Lung (tissue), 12 donors: Measurements from ENCODE around the gene ADI1. TPM values are rescaled to one million over a fixed set of nuclear protein-coding genes. Genes with fewer than 3 reads are reported as not detected.
A peak's percentile ranks its signal among the peaks of the same experiment; 100 is the strongest.
"Not testable (repeated sequence)": the region's sequence is repeated elsewhere in the genome, so short reads cannot be mapped to it uniquely, and the experiment has no call there.

Experiments used
- ATAC-seq: fragments of 200-7000 bp; cut with Tn5 transposase; one replicate; pipeline ENCODE4 v1.9.1; 2020; ENCODE audit warnings: moderate number of reproducible peaks; ENCODE audit not compliant: insufficient read depth, low FRiP score
- DNase-seq, 3 donors: peaks; one replicate each; pipeline ENCODE4 v3.0.0-alpha.2; 2013 to 2017
- H3K27ac ChIP-seq, 2 donors: one replicate each; pipeline ENCODE4 v1.5.1; 2013; ENCODE audit warnings: mild to moderate bottlenecking in 2 of 2, moderate library complexity in 2 of 2, control low read depth in 1 of 2, inconsistent platforms in 1 of 2, low read depth in 1 of 2, low read length in 1 of 2
- H3K27me3 ChIP-seq, 3 donors: one replicate each; pipeline ENCODE4 v1.5.1; 2013; ENCODE audit warnings: low read length in 2 of 3; ENCODE audit not compliant: control insufficient read depth in 3 of 3, insufficient read depth in 3 of 3
- H3K36me3 ChIP-seq, 4 donors: one replicate each; pipeline ENCODE4 v1.5.1; 2013; ENCODE audit warnings: low read length in 4 of 4, mild to moderate bottlenecking in 1 of 4, moderate library complexity in 1 of 4; ENCODE audit not compliant: control insufficient read depth in 4 of 4, insufficient read depth in 4 of 4
- H3K4me1 ChIP-seq, 5 donors: one replicate each; pipeline ENCODE4 v1.5.1; 2013; ENCODE audit warnings: low read length in 5 of 5, mild to moderate bottlenecking in 2 of 5, moderate library complexity in 1 of 5; ENCODE audit not compliant: control insufficient read depth in 5 of 5, insufficient read depth in 5 of 5
- H3K4me3 ChIP-seq: one replicate; pipeline ENCODE4 v1.5.1; 2013; ENCODE audit warnings: mild to moderate bottlenecking, control low read depth, moderate library complexity
- H3K9ac ChIP-seq, 2 donors: one replicate each; pipeline ENCODE4 v1.5.1; 2013; ENCODE audit warnings: low read length in 2 of 2, control low read depth in 1 of 2; ENCODE audit not compliant: insufficient read depth in 1 of 2
- H3K9me3 ChIP-seq, 4 donors: one replicate each; pipeline ENCODE4 v1.5.1; 2013; ENCODE audit warnings: low read length in 3 of 4, mild to moderate bottlenecking in 1 of 4, moderate library complexity in 1 of 4; ENCODE audit not compliant: control insufficient read depth in 4 of 4, insufficient read depth in 3 of 4
- WGBS, 2 donors: extraction: QIAGEN DNeasy Blood & Tissue Kit; methylation state at CpG; one replicate each; pipeline ENCODE4 v1.1.7; 2013; 5-methylcytosine and 5-hydroxymethylcytosine counted together
- polyA plus RNA-seq, 2 donors: library from polyadenylated mRNA; stranded (reverse); fragments of 200-250 nt; gene quantifications; one replicate each; pipeline ENCODE4 v1.2.1, GENCODE V29; 2013
- total RNA-seq, 2 donors: library from RNA; depleted of rRNA in 1 of 2; stranded (reverse); fragments of >200 nt in 1 of 2; gene quantifications; one replicate each; pipeline ENCODE4 v1.2.1, GENCODE V29; 2014 to 2021
- TF ChIP-seq, protein P1 (sequence below): IDR thresholded peaks from 2 replicates; pipeline ENCODE4 v1.5.1; 2012; ENCODE audit warnings: mild to moderate bottlenecking; ENCODE audit errors: control extremely low read depth, extremely low read depth
- donor health status: control.
- donor health status: control.
- donor health status: Bipolar disorder and iron deficiency.
- donor health status: healthy.
- donor health status: DM: yes; HTN: yes; CAD: no.

Gene ADI1
- total and polyA plus RNA-seq, 4 donors, result 46.8 to 65.2 (median 55.9) TPM

DNA sequence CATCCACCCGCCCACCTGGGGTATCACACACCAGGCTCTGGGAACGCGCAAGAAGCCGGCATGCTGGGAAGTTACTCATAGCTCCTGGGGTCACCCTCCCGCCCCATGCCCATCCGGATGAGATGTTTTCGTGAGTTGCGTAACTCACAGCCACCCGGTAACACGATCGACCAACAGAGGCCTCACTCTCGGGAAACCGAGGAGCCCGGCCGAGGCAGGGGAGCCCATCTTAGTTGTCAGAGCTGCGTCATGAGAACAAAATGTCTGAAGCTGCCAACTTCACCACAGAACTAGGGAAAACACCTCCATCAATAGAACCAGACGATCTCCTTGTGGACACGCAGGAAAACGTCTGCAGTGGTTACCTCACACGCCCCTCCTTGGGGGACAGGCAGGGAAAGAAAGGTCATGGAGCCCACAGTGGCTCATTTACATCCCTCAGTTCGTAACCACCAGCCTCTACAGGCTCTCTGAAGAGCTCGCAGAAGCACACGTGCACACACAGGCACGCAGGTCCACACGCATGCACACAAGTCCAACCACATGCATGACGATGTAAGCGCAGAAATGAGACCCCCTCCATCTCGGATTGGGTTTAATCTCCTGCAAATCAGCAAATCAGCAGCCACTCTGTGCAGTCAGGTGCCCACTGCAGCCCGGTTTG, 26.2 kb downstream of the ADI1 start:
- Histone ChIP-seq H3K9me3 (no peaks in the 10 kb centered on the region), H3K27ac (no peak overlapping the region), H3K36me3 (peaks cover 0 to 8% (median 5%) of the 10 kb centered on the region in 4 donors), H3K27me3 (no peaks in the 10 kb centered on the region), H3K4me1 (no peaks in the 10 kb centered on the region), H3K9ac (no peak overlapping the region), H3K4me3 (no peak overlapping the region)
- 76 to 77% methylated on average over 29 of the region's 29 CpGs for WGBS, 2 donors
- ATAC-seq (peak; percentile 27), DNase-seq (no peak)
- TF ChIP-seq, protein P1, sequence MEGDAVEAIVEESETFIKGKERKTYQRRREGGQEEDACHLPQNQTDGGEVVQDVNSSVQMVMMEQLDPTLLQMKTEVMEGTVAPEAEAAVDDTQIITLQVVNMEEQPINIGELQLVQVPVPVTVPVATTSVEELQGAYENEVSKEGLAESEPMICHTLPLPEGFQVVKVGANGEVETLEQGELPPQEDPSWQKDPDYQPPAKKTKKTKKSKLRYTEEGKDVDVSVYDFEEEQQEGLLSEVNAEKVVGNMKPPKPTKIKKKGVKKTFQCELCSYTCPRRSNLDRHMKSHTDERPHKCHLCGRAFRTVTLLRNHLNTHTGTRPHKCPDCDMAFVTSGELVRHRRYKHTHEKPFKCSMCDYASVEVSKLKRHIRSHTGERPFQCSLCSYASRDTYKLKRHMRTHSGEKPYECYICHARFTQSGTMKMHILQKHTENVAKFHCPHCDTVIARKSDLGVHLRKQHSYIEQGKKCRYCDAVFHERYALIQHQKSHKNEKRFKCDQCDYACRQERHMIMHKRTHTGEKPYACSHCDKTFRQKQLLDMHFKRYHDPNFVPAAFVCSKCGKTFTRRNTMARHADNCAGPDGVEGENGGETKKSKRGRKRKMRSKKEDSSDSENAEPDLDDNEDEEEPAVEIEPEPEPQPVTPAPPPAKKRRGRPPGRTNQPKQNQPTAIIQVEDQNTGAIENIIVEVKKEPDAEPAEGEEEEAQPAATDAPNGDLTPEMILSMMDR, result no peak

DNA sequence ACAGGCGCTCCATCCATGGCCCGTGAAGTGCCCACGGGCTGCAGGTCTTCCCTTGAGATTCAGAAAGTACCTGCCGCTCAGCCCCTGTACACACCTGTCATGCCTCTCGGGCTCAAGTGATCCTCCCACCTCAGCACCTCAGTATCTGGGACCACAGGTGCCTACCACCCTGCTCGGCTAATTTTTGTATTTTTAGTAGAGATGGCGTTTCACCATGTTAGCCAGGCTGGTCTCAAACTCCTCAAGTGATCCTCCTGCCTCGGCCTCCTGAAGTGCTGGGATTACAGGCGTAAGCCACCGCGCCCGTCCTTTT, 26.9 kb downstream of the ADI1 start:
- H3K36me3 ChIP-seq, H3K4me1 ChIP-seq, ATAC-seq, H3K9ac ChIP-seq, H3K27me3 ChIP-seq, H3K9me3 ChIP-seq, H3K4me3 ChIP-seq, H3K27ac ChIP-seq, DNase-seq: not testable (repeated sequence)
- WGBS, 2 donors, result 87 to 90% methylated on average over 12 of the region's 12 CpGs

DNA sequence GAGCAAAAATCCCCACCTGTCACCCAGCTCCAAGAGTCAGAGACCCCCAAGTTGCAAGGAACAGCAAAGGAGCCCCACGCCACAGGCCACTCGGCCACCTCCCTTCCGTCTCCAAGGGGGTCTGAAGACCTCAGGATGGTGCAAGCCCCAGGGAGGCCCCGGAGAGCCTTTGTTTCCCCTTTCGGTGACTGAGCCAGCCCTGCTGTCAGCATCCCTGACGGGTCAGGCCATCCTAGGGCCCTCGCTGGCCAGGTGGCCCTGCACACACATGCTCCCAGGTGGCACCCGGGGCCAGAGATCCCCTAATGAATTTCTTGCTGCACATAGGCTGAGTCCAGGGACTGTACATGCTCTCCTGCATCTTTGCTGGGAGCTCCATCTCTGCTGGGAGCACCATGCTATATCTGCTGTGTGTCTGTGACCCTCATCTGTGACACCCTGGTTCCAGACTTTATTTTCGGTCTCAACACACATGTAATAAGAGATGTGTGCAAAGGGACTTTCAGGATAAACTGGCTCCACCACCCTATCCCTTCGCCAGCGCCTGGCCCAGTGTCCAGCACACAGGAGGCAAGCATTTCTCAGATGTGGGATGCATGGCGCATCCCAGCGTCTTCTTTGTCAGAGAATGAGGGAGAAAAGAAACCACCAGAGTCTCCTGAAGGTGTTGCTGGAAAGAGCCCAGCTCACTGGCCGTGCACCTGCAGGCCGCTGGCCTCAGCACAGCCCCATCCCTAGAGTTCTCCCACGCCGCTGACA, 27.4 kb downstream of the ADI1 start:
- no peaks in the 10 kb centered on the region for H3K27me3 ChIP-seq
- ATAC-seq (no peak), DNase-seq (no peak)
- H3K9ac ChIP-seq, result no peak overlapping the region
- no peak overlapping the region for H3K27ac ChIP-seq
- no peak overlapping the region for H3K4me3 ChIP-seq
- peaks cover 0 to 3% (median 1%) of the 10 kb centered on the region in 4 donors for H3K36me3 ChIP-seq
- WGBS, 2 donors, result 93 to 95% methylated on average over 17 of the region's 17 CpGs
- H3K4me1 ChIP-seq, result peaks cover 0 to 4% (median 0%) of the 10 kb centered on the region in 5 donors
- H3K9me3 ChIP-seq, result no peaks in the 10 kb centered on the region
- TF ChIP-seq, protein P1, result no peak

GRCh38 chr2:3491306-3491705, 28.0 kb downstream of the ADI1 start:
- ATAC-seq (no peak), DNase-seq (no peak)
- TF ChIP-seq, protein P1, result no peak
- Histone ChIP-seq H3K36me3 (peaks cover 0 to 3% (median 0%) of the 10 kb centered on the region in 4 donors), H3K9me3 (no peaks in the 10 kb centered on the region), H3K4me3 (no peak overlapping the region), H3K27me3 (no peaks in the 10 kb centered on the region), H3K27ac (no peak overlapping the region), H3K4me1 (peaks cover 0 to 4% (median 0%) of the 10 kb centered on the region in 5 donors), H3K9ac (no peak overlapping the region)
- 29 to 43% methylated on average over 6 of the region's 6 CpGs for WGBS, 2 donors
